Keratinocyte (primary cell): Measurements from ENCODE around the gene FCN3. TPM values are rescaled to one million over a fixed set of nuclear protein-coding genes. Genes with fewer than 3 reads are reported as not detected.

ENCODE experiments used
- DNase-seq: peaks from one replicate; pipeline ENCODE4 v3.0.0-alpha.2; 2011; ENCODE audit warnings: low read depth, missing footprints, low spot score
- FAIRE-seq: peaks from 2 replicates; lab custom pipeline; 2011; peaks lifted over from hg19 to GRCh38; lab: Jason Lieb, UNC
- H2AFZ ChIP-seq: 2 replicates; pipeline ENCODE4 v1.6.0; 2012; ENCODE audit warnings: low read length, control low read depth, inconsistent platforms; ENCODE audit not compliant: control insufficient read depth
- H3K27ac ChIP-seq: 2 replicates; pipeline ENCODE4 v1.5.1; 2011; ENCODE audit warnings: low read length; ENCODE audit not compliant: control insufficient read depth, insufficient read depth
- H3K27me3 ChIP-seq: 3 replicates; pipeline ENCODE4 v1.6.0; 2011; ENCODE audit warnings: low read length; ENCODE audit not compliant: control insufficient read depth, insufficient read depth; ENCODE audit errors: extremely low read depth
- H3K36me3 ChIP-seq, 2 experiments: 2 replicates in 1 of 2; 3 replicates in 1 of 2; pipeline ENCODE4 v1.5.1; 2011; ENCODE audit warnings: low read length in 2 of 2, mild to moderate bottlenecking in 1 of 2; ENCODE audit not compliant: control insufficient read depth in 2 of 2, insufficient read depth in 2 of 2; ENCODE audit errors: extremely low read depth in 1 of 2
- H3K4me1 ChIP-seq: 3 replicates; pipeline ENCODE4 v1.5.1; 2011; ENCODE audit warnings: low read length; ENCODE audit not compliant: control insufficient read depth, insufficient read depth; ENCODE audit errors: extremely low read depth
- H3K4me2 ChIP-seq: 3 replicates; pipeline ENCODE4 v1.6.0; 2011; ENCODE audit warnings: low read depth, low read length; ENCODE audit not compliant: control insufficient read depth, insufficient read depth; ENCODE audit errors: extremely low read depth
- H3K4me3 ChIP-seq, 3 experiments: fragments of 200-600 bp in 1 of 3; sonication (generic) in 1 of 3; 2 replicates in 2 of 3; 3 replicates in 1 of 3; pipeline ENCODE4 v1.5.1; 2011 to 2016; ENCODE audit warnings: low read length in 3 of 3, mild to moderate bottlenecking in 3 of 3, control low read depth in 2 of 3, inconsistent platforms in 1 of 3, low read depth in 1 of 3, mixed read lengths in 1 of 3, mixed run types in 1 of 3, moderate library complexity in 1 of 3; ENCODE audit not compliant: control insufficient read depth in 2 of 3, insufficient read depth in 2 of 3; ENCODE audit errors: extremely low read depth in 1 of 3
- H3K79me2 ChIP-seq: 2 replicates; pipeline ENCODE4 v1.6.0; 2012; ENCODE audit warnings: low read length; ENCODE audit not compliant: control insufficient read depth, insufficient read depth
- H3K9ac ChIP-seq: 3 replicates; pipeline ENCODE4 v1.6.0; 2011; ENCODE audit warnings: low read length; ENCODE audit not compliant: control insufficient read depth, insufficient read depth; ENCODE audit errors: extremely low read depth
- H3K9me1 ChIP-seq: 3 replicates; pipeline ENCODE4 v1.6.0; 2011; ENCODE audit warnings: low read length; ENCODE audit not compliant: control insufficient read depth, insufficient read depth; ENCODE audit errors: extremely low read depth
- H3K9me3 ChIP-seq: 2 replicates; pipeline ENCODE4 v1.5.1; 2012; ENCODE audit warnings: low read depth, low read length; ENCODE audit not compliant: control insufficient read depth
- H4K20me1 ChIP-seq: 3 replicates; pipeline ENCODE4 v1.6.0; 2011; ENCODE audit warnings: low read length; ENCODE audit not compliant: control insufficient read depth, insufficient read depth; ENCODE audit errors: extremely low read depth
- CTCF ChIP-seq, 3 experiments: IDR thresholded peaks in 1 of 3; conservative IDR thresholded peaks in 1 of 3; optimal IDR thresholded peaks in 1 of 3; 2 replicates in 2 of 3; 3 replicates in 1 of 3; pipeline versions ENCODE3 to v1.5.1; 2011; ENCODE audit warnings: low read length in 3 of 3, mild to moderate bottlenecking in 3 of 3, moderate library complexity in 2 of 3, control low read depth in 1 of 3, inconsistent platforms in 1 of 3; ENCODE audit not compliant: insufficient read depth in 2 of 3; ENCODE audit errors: extremely low read depth in 1 of 3
- EZH2 ChIP-seq: IDR thresholded peaks from one replicate; pipeline ENCODE4 v1.6.1; 2012; ENCODE audit warnings: inconsistent platforms, mild to moderate bottlenecking, low read length, moderate library complexity
- dilution Hi-C: fragments of 300-500 bp; cut with MboI; formaldehyde crosslinking; loops from one replicate; pipeline ENCODE4 v1.7.0; 2020; ENCODE audit warnings: low sequenced_read_pairs; ENCODE audit not compliant: extremely low pct_ligation_motif_present
- polyA plus RNA-seq, 5 experiments: library from polyadenylated mRNA; depleted of rRNA in 3 of 5; stranded (reverse) in 3 of 5; stranded (forward) in 1 of 5; unstranded in 1 of 5; fragments of >200 nt; gene quantifications; 1 replicate in 1 of 5; 2 replicates in 3 of 5; 3 replicates in 1 of 5; pipeline versions ENCODE4 v1.2.1 to v1.2.3, GENCODE V29; 2011 to 2012; ENCODE audit warnings: missing spikeins in 2 of 5, low read depth in 1 of 5, low replicate concordance in 1 of 5

FCN3 gene
- polyA plus RNA-seq, 1 donor (not counting 4 experiments of a cell fraction or from before 2014, with no cell fraction given): not detected

- peaks cover 15% of the 10 kb centered on the region for H3K79me2 ChIP-seq
- H4K20me1 ChIP-seq: no peaks in the 10 kb centered on the region
- no peaks in the 10 kb centered on the region for H3K36me3 ChIP-seq
- H3K9me1 ChIP-seq: no peaks in the 10 kb centered on the region
- no peak overlapping the region for H2AFZ ChIP-seq
- H3K4me3 ChIP-seq: no peak overlapping the region
- H3K4me2 ChIP-seq: peak overlapping the region; percentile 93
- no peaks in the 10 kb centered on the region for H3K27me3 ChIP-seq
- no peak overlapping the region for H3K27ac ChIP-seq
- dilution Hi-C loops: no loop called here
- FAIRE-seq (no peak), DNase-seq (no peak)
- H3K4me1 ChIP-seq: peaks cover 21% of the 10 kb centered on the region
- TF ChIP-seq CTCF (optimal IDR thresholded peaks at IDR 0.05 in 1 of 3, IDR thresholded peaks at IDR 0.05 in 1 of 3, conservative IDR thresholded peaks at IDR 0.05 in 1 of 3; ENCODE audit: extremely low read depth in 1 of 3, insufficient read depth in 2 of 3, low read length in 3 of 3): no peak
- no peak for TF ChIP-seq EZH2
- no peak overlapping the region for H3K9ac ChIP-seq
- H3K9me3 ChIP-seq: no peaks in the 10 kb centered on the region
Measured at GRCh38 chr1:27393641-27394281, 19.1 kb upstream of the FCN3 start.

- DNase-seq (no peak), FAIRE-seq (no peak)
- dilution Hi-C loops: no loop called here
- Histone ChIP-seq H3K4me3 (peak overlapping the region; percentile 66 to 86 (median 84)), H3K27me3 (no peaks in the 10 kb centered on the region), H3K36me3 (no peaks in the 10 kb centered on the region), H3K27ac (peak overlapping the region; percentile 81), H3K9ac (peak overlapping the region; percentile 90), H3K4me2 (peak overlapping the region; percentile 93), H2AFZ (peak overlapping the region; percentile 74), H4K20me1 (no peaks in the 10 kb centered on the region), H3K9me3 (no peaks in the 10 kb centered on the region), H3K79me2 (peaks cover 15% of the 10 kb centered on the region), H3K4me1 (peaks cover 21% of the 10 kb centered on the region), H3K9me1 (no peaks in the 10 kb centered on the region)
- TF ChIP-seq EZH2 (no peak), CTCF (optimal IDR thresholded peaks at IDR 0.05 in 1 of 3, IDR thresholded peaks at IDR 0.05 in 1 of 3, conservative IDR thresholded peaks at IDR 0.05 in 1 of 3; ENCODE audit: extremely low read depth in 1 of 3, insufficient read depth in 2 of 3, low read length in 3 of 3) (peak in 2 of 3 experiments; percentile 29 to 32)
Measured at GRCh38 chr1:27392778-27393635, 18.4 kb upstream of the FCN3 start.
